Endothelial cell of hepatic sinusoid (primary cell): ENCODE results near the gene SASH1.

Source experiments
- in situ Hi-C: cut with HindIII; loops from 2 replicates; pipeline ENCODE4 v1.10.0; 2017; ENCODE audit warnings: low sequenced_read_pairs

SASH1 gene

DNA sequence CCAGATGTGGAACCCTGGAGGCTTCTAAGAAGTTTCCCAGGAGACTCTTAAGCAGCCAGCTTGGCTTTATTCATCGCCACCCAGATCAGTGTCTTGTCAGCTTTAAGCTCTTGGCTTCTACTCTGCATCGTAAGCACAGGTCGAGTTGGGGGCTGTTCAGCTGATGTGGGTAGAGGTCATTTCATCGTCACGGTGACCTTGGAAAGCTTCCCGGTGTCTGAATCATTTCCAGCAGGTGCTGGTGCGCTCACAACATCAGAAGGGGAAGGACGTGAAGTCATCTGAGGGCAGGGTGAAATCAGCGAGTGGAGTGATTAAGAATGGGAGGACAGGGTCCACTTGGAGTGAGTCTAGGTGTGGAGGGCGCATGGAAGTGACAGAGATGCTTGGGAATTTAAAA is 112.6 kb downstream of the SASH1 start:
- in situ Hi-C loops = no loop called here

DNA sequence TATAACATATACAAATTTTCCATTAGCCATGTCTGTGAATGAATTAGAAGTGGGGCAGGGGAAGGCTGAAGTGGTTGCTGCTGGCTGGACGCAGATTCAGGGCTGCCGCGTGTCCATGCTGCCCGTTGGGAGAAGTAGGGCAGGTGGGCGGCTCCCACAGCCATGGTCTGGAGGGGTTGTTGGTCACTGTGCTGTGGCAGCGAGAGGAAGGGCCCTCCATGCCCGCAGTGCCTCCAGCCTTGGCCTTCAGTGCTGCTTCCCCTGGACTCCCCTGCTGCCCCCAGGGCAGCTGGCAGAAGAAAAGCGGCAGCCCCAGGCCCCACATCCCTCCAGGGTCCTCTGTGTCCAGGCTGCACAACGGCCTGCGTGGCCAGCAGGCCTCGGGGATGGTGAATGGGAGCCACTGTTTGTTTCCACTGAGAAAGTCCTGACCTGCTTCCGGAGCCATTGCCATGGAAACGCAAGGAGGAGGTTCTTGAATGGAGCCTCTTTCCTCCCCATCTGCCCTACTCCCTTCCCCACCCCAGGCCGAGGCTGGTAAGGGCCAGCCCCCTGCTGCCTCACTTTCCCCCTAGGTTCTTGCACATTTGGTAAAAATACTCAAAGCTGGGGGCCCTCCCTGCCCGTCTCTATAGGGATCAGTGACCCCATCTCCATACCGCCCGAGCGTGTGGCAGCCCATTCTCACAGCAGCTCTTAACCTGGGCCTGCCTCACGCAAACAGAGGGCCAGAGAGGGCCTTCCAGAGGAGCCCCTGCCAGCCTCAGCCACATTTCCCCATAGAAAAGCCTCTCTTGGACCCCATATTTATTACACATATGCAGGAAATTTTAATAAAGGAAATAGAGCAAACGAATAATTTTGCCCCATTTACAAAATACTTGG is 113.3 kb downstream of the SASH1 start:
- in situ Hi-C loops = no loop called here

DNA sequence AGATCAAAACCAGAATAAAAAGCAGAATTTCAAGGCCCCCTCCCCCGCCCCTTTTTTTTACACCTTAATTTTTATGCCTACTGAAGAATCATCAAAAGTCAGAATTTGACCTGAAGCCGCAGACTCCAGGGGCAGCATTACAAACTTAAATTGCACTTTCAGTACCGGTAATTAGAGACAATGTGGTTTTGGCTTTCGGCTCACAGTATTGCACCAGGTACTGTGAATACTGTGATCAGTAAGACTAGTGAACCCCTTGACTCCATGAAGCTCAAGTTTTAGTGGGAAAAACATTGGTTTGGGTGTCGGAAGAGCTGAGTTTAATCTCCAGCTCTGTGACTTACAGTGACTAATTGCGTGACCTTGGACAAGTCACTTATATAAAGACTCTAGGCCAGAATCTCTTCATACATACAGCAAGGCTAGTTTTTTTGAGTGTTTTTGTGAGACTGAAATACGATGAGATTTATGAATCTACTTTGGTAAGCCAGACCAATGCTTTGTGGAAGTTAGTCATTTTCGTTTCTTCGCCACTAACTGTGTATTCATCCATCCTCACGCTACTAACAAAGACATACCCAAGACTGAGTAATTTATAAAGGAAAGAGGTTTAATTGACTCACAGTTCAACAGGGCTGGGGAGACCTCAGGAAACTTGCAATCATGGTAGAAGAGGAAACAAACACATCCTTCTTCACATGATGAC is 114.7 kb downstream of the SASH1 start:
- in situ Hi-C loops = no loop called here

DNA sequence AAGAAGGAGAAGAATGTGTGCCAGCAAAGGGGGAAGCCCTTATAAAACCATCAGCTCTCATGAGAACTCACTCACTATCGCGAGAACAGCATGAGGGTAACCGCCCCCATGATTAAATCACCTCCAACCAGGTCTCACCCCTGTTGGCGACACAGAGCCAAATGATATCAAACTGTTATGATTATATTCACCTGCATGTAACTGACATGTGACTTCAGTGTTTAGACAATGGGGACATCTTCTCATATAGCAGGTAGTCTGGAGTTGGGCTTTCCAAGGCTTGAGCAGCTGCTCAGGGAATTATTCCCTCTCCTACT is 115.2 kb downstream of the SASH1 start:
- in situ Hi-C loops = no loop called here

DNA sequence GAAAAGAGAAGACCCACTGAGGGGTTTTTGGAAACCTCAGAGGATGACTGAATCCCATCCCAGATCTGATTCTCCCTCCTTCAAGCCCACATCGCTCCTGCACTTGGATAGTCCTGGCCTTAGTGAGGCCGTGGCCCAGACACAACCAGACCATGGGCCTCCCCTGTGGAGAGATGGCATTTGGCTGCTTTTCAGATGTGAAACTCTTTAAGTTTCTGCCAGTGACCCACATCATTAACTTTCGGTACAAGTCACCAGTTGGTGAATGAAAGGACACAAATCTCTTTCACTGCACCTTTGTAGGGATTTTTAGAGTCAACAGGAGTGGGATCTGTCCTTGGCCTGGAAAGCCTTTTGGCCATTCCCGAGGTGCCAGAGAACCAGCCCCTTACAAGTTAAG is 116.6 kb downstream of the SASH1 start:
- in situ Hi-C loops = no loop called here

DNA sequence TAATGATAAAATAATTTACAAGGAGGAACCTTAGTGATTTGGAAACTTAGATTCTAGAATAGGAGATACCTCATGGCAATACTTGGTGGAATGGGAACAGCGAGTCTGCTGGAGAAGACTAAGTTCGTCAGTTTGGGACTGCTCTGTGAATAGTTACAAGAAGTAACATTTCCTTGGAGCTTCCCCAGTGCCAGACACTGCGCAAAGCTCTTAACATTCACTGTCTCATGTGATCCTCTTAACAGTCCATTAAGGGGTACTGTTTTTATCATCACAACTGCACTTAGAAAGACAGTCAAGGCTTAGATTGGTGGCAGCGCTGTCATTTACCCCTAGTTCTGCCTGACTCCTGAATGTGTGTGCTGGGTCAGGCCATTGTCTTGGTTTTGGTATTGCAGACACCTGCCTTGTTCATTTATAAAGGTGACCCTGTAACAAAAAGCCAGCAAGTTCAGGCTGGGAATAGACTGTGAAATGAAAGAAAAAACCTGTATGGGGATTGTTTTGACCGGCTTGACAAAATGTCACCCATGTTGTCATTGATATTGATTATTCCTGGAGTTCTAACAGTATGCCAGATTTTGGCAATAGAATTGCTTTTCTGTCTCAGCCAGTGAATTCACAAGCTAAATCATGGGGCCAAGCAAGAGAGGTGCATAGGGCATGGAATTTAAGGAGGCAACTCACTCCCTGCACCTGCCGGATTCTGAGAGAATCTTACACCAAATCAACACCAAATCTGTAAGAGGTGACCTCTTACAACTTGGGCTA is 118.4 kb downstream of the SASH1 start:
- in situ Hi-C loops = no loop called here

DNA sequence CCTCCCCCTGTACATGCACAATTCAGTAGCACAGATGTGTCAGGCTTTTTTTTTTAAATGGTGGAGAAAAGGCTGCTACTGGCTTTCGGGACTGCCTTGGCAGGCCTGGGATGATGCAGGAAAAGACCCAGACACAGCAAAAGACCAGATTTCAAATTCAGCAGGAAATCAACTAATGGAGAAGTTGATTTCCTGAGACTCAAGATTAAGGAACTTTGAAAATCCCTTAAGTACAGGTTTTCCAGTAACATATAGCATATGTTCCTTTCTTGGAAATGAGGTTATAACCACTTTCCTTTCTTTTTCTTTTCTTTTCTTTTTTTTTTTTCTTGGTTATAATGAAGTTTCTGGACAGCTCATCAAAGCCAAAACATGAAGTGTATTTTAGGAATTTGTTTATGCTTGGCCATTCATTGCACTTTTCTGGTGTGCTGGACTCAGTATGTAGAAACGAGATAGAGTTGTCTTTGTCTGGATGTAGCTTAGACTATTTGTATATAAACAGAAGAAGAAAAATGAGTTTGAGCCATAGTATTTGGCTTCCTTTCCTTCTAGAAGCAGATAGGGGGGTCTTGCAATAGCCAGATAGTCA is 119.4 kb downstream of the SASH1 start:
- in situ Hi-C loops = no loop called here

DNA sequence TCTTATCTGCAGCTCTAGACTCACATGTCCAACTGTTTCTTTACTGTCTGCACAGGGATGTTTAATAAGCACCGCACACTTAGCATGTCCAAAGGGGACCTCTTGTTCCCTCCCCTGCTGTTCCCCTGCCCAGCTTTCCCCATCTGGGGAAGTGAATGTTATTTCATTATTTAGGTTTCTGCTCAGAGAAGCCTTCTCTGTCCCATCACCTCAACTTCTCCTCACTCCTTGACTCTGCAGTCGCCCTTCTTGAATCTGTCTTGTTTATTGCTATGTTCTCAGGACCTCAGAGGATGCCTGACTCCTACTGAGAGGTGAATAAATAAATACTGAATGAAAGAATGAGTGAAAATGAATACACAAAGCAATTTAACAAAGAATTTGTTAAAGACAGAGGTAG is 121.0 kb downstream of the SASH1 start:
- in situ Hi-C loops = no loop called here

DNA sequence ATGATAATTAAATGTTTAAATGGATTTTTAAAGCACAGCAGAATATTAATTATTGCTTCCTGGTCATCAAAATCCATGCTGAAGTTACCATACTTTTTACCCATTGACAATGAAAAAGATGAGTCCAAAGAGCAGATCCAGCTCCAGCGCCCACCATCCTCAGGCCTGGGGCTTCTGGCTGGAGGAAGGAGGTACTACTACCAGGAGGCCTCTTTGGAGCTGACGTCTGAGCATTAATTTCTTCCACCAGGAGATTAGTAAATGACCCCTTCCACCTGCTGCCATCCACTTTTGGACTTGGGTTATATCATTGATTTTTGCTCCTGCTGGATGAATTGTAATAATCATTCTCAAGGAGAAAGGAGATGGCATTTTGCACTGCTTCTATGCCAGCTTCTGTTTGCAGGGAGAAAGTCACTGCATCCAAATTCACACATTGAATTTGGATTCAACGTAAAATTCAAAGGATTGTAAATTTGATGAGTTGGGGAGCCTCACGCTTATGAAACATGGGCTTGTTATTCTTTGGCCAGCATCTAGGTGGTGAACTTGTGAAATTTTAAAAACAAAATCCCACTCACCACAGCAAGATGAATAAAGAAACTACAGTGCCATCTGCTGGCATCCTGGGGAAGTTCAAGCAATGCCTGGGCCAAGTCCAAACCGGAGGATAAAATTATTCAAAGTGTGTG is 121.8 kb downstream of the SASH1 start:
- in situ Hi-C loops = no loop called here

DNA sequence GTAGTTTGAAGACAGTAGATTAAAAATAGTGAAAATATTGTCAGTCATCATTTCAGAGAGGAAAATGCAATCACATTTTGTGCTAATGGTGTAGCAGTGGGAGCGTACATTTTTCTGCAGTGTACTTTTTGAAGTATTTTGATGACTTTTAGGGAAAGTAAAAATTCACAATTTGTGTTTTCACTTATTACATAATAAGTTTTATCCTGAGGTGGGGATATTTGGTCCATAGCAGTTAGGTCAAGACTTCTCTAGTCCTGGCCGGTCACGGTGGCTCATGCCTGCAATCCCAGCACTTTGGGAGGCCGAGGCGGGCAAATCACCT is 122.3 kb downstream of the SASH1 start:
- in situ Hi-C loops = no loop called here

DNA sequence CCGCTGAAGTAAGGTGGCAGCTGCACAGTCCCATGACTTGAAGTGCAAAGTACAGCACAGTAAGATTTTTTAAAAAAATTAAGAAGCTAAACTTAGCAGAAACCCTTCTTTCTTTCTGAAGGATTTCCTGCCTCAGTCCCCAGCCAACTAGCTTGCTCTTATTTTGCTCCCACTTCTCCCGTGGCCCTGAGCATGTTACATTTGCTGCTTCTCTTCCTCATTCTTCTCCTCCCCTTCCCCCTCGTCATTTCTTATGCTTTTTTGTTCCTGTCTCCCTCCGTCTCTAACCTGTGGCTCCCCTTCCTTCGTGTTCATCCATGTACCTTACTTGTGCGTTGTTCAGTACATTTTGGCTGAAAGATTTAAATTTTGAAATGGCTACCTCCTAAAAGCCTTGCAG is 123.0 kb downstream of the SASH1 start:
- in situ Hi-C loops = no loop called here

DNA sequence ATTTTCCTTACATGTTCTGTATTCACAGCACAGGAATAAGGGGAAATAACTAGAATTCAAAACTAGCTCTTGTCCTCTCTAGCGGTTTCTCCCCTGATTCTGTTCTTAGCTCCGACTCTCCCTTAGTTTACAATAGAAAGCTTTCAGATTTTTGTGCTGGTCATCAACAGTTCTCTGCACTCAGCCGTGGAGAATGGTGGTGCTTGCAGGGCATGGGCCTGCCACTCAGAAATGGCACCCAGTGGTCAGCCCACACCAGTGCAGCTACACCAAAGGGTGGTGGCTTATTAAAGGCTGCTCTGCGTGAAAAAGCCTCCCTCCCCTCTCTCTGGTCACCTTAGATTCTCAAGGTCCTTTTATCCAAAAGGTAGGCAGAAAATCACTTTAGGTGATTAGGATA is 123.5 kb downstream of the SASH1 start:
- in situ Hi-C loops = no loop called here

DNA sequence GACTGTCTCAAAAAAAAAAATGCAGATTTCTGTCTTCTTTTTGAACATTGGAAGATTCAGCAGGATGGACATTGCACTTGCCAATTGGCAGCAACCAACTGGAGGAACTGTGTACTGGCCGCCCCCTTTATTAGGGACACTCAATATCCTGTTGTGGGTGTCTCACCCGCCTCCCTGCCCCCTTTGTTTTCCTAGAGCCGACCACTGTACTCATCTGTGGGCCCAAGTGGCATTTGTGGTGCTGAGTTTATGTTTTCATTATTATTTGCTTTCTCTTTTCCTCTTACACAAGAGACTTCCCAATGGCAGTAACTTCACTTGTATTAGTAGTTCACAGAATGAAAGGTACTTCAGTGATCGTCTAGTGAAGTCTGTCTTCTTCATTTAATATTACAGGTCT is 125.3 kb downstream of the SASH1 start:
- in situ Hi-C loops = no loop called here

DNA sequence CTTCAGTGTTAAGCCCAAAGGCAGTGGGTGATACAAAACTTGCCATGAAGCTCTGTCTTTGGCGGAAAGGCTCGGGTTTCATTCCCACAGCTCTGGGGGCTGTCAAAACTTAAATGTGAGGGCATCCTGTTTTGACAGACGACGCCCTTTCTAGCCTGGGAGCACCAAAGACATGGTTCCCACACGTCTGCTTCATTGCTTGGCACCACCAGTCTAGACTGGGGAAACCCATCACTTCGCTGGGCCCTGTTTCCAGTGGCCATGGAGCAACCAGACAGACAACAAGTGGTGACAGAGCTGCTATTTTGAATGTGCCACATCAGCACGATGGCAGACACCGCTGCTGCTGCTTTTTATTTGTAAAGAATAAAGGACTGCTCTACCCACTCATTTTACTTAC is 127.5 kb downstream of the SASH1 start:
- in situ Hi-C loops = no loop called here

DNA sequence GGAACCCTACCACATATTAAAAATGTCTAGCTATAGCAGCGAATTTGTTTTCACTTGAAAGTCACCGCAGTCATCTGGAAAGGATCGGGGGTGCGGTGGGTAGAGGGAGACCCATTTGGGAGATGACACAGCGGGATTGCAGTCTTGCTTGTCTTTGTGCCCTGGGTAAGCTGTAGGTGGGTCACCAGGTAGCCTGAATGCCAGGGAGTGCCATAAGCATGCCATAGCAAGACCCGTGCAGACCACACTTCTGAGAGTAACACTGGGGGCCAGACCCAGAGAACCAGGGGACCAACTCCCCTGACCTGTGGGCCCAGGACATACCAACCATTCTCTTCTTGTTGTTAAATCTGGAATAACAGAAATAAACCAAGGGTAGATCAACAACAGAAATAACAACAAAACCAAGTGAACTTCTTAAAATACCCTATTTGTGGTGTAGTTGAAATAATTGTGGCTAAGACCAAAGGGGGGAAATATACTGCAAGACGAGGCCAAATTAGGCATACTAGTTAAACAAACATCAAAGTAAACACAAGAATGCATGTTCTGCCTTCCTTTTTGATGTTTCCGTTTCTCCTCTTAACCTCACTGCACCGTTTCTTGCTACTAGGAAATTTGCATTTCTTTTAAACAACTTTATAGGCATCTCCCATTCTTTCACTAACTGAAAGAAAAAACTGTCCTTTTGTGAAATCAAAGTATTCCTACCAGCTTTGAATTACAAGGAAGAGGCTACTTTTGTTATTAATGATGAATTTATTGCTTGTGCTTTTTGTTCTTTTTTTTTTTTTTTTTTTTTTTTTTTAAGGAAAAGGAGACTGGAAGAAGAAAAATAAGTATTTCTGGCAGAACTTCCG is 128.2 kb downstream of the SASH1 start:
- in situ Hi-C loops = no loop called here

DNA sequence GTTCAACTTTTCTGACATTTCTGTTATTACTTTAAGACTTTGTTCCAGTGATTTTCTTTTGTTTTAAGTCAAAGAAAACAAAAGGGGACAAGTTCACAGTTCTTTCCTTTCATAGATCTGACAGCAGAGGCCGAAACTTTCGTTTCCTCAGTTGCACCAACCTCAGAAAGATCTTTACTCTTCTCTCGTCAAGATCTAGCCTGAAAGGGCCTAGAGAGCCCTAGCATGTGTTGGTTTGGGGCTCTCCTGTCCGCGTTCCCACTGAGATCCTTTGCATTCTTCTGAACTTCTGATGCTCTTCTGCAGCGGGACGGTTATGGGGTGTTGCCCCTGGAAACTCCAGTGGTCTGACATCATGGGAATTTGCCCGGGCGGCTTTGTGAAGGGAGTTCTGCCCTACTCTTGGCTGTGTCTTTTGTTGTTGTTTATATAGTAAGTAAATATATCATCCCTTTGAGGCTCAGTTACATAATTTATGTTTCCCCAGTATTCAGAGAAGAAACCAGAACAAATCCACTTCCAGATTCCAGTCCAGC is 129.1 kb downstream of the SASH1 start:
- in situ Hi-C loops = no loop called here

DNA sequence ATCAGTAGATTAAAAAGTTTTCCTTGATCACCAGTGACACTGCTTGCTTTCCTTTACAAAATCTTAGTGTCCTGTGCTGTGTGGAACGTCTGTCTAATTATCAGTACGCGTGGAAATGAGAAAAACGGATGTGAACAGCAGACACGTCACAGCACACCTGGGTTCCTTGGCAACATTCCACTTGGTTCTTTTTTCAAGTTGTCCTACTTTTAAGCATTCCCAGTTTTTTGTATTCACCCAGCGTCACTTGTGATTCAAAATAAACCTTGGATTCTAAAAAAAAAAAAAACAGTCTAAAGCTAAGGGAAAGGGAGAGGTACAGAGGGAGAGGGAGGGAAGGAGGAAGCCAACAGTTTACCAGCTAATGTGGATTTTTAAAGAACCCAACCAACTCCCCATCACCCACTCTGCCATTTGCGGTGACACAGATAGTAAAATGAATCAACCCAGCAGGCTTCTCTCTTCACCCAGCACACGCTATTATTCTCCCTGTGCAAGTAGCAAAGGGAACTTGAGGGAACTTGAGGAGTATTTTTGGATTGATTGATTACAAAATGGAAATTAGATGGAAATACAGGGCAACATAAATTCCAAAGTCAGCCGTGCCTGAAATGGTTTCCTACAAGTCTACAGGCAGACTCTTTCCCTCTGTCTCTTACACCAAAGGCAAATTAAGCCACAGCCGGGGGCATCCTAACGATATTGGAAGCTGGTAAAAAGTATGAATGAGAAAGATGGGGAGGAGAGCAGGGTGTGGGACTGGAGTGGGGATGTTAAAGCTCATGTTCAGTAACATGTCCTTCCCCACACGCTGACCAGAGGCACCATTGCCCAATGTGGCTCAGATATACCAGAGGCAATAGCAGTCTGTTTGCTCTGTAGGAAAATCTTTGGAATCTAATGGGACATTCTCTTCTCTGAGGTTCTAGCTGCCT is 129.8 kb downstream of the SASH1 start:
- in situ Hi-C loops = no loop called here

DNA sequence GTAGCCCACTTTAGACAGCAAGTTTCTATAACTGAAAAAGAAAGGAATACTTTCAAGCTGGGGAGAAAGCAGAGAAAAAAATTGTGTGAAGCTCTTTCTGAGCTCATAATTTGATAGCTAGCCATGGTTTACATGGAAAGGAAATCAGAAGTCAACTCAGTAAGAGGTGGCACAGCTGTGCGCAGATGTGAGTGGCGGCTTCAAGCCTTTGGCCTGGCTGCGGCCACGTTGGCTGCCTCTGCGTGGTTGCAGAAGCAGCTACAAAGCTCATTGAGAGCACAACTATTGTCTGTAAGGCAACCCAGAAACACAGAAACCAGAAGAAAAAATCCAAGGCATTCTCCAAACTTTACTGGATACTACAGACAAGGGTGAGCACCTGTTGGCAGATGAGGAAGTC is 136.9 kb downstream of the SASH1 start:
- in situ Hi-C loops = no loop called here

DNA sequence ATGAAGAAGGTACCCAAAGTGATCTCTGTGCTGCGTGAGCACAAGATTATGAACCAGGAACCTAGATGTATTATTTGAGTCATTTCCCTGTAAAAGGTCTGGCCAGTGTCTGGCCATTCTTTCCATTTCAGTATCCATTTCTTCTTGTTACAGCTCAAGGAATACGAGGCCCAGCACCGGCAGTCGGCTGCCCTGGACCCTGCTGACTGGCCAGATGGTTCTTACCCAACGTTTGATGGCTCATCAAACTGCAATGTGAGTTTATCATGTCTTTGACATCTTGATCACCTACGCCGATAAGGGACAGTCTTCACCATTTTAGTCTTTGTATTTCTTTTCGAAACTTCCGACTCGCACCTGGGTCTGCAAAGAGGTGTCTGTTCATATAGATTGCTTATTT is 144.8 kb downstream of the SASH1 start:
- in situ Hi-C loops = no loop called here
